NB4 (cell line): ENCODE data around the gene ZNF37A.

ENCODE experiments used
- DNase-seq: peaks from one replicate; pipeline ENCODE4 v3.0.0; 2010; ENCODE audit warnings: low read depth
- H3K4me3 ChIP-seq: one replicate; pipeline ENCODE4 v1.5.1; 2011; ENCODE audit warnings: mild to moderate bottlenecking, low read depth, low read length, moderate library complexity
- CTCF ChIP-seq: IDR thresholded peaks from one replicate; pipeline ENCODE4 v1.5.1; 2012; ENCODE audit warnings: low read depth, low read length
- MYC ChIP-seq: IDR thresholded peaks from 2 replicates; pipeline ENCODE4 v1.6.1; 2011; ENCODE audit warnings: low read depth, low read length
- POLR2A ChIP-seq: IDR thresholded peaks from 2 replicates; pipeline ENCODE4 v1.6.1; 2011; ENCODE audit warnings: mild to moderate bottlenecking; ENCODE audit not compliant: insufficient read length; ENCODE audit errors: extremely low read depth
- TF ChIP-seq, protein P1 (sequence below): IDR thresholded peaks from 2 replicates; pipeline ENCODE4 v1.6.1; 2011; ENCODE audit warnings: low read depth, low read length

The ZNF37A gene

DNA sequence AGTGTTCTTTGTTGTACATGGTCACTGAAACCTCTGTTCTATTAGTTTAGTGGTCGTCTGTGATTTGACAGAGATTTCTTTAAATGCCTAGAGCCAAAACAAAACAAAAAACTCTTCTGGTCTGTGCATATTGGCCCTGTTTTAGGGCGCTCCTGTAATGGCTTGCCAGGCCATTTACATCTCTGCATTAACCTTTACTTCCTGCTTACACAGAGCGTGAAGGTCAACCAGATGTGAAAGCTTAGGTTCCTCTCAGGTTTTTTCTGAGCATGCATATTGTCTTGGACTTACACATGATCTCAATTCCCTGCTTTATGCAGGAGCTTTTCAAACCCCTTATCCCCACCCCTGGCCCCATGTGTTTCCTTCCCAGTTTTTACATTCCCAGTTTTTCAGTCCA, 9.6 kb downstream of the ZNF37A start:
- H3K4me3 ChIP-seq, result no peak overlapping the region
- no peak for TF ChIP-seq POLR2A
- no peak for TF ChIP-seq MYC
- TF ChIP-seq, protein P1, sequence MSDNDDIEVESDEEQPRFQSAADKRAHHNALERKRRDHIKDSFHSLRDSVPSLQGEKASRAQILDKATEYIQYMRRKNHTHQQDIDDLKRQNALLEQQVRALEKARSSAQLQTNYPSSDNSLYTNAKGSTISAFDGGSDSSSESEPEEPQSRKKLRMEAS, result no peak
- no peak for TF ChIP-seq CTCF
- DNase-seq, result no peak

DNA sequence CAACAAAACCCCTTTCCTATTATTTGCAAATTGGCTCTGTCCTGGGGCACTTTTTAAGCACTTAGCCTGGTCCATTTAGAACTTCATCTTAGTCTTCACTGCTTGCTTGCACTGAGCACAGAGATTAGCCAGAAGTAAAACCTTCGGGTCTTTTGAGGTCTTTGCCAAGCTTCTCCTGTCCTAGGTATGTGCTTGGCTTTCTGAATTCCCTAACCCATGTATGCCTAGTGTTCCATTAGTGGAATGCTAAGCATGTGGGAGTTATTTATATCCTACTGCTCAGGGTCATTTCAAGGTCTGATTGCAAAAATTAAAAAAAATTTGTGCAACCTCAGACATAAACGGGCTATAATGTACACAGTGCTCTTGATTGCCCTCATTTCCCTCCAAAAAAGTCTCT, 18.0 kb downstream of the ZNF37A start:
- no peak for DNase-seq
- H3K4me3 ChIP-seq, result no peak overlapping the region
- TF ChIP-seq MYC (no peak), CTCF (no peak), POLR2A (no peak)
- TF ChIP-seq, protein P1, result no peak

DNA sequence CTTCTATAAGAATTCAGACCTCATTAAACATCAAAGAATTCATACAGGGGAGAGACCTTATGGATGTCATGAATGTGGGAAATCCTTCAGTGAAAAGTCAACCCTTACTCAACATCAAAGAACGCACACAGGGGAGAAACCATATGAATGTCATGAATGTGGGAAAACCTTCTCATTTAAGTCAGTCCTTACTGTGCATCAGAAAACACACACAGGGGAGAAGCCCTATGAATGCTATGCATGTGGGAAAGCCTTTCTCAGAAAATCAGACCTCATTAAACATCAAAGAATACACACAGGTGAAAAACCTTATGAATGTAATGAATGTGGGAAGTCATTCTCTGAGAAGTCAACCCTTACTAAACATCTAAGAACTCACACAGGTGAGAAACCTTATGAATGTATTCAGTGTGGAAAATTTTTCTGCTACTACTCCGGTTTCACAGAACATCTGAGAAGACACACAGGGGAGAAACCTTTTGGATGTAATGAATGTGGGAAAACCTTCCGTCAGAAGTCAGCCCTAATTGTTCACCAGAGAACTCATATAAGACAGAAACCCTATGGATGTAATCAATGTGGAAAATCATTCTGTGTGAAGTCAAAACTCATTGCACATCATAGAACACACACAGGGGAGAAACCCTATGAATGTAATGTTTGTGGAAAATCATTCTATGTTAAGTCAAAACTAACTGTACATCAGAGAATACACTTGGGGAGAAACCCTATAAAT, 24.1 kb downstream of the ZNF37A start:
- no peak overlapping the region for H3K4me3 ChIP-seq
- TF ChIP-seq MYC (no peak), CTCF (no peak), POLR2A (no peak)
- TF ChIP-seq, protein P1, result no peak
- peak; percentile 9 for DNase-seq

DNA sequence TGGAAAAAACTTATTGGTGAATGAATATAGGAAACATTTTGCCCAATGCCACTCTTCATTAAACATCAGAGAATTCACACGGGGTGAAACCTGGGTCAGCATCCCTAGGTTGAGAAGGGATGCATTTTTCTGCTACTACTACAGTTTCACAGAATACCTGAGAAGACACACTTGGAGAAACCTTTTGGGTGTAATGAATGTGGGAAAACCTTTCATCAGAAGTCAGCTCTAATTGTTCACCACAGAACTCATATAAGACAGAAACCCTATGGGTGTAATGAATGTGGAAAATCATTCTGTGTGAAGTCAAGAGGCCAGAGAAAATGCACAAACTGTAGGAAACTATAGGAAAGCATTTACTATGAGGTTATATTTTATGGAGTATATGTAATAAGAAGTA, 24.9 kb downstream of the ZNF37A start:
- no peak for DNase-seq
- TF ChIP-seq CTCF, result no peak
- TF ChIP-seq MYC, result no peak
- TF ChIP-seq, protein P1, result no peak
- TF ChIP-seq POLR2A, result no peak
- no peak overlapping the region for H3K4me3 ChIP-seq

DNA sequence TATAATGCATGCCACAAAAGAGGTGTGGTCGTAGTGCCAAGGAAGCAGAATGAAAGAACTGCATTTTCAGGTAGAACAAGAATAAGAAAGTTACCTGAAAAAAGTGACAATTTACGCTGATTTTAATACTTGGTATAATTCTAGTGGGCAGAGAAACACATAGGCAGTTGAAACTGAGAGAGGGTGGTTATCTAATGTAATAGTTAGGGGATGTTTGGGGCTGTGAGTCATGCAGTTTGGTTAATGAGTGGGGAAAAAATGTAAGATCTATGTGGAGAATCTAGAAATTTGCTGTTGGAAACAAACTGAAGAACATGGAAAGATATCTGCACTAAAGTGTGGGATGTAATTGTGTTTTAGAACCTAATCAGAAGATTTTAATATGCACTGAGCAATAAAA, 33.7 kb downstream of the ZNF37A start:
- TF ChIP-seq MYC (no peak), CTCF (no peak), POLR2A (no peak)
- TF ChIP-seq, protein P1, result no peak
- DNase-seq, result no peak
- H3K4me3 ChIP-seq, result no peak overlapping the region
